DMS 273 treated with DMSO at 0.1 percent for 48 hours (cell line): Measurements from ENCODE around the gene NTHL1.

ENCODE experiments used
- DNase-seq: peaks from one replicate; lab custom pipeline; 2025; lab: John Stamatoyannopoulos, UW

Gene NTHL1

DNA sequence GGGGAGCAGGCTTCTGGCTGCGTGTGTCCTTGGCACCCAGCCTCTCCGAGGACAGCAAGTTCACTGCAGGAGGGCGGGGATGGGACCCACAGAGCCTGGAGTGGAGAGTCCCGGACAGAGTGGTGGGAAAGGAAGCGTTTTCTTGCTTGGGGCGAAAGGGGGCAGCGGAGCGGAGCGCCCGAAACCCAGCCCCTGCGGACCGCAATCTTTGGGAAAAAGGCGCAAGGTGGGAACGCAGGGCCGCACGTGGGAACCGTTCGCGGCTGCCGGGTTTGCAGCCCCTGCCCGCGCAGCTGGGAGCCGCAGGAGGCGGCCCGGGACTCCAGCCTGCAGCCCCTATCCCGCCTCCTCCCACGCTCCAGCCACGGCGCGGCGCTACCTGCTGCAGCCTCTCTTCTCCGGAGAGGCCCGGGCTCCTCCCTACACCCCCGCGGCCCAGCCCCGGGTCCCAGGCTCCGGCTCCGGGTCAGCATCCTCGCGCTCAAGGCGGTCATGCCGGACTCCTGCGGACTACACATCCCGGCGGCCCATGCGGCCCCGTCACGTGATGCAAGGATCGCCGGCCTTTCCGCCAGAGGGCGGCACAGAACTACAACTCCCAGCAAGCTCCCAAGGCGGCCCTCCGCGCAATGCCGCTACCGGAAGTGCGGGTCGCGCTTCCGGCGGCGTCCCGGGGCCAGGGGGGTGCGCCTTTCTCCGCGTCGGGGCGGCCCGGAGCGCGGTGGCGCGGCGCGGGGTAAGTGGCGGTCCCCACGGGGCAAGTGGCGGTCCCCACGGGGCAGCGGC lies at the start of gene NTHL1, which contains the start of gene TSC2:
Gene NTHL1 (minus strand): TSS at position 505 of the 786 bp plus-strand sequence. CDS start 11 bp downstream, at position 494.
Gene TSC2 (plus strand): TSS at position 656 of the 786 bp plus-strand sequence. CDS start 631 bp downstream, outside the sequence.
- DNase-seq = peak; percentile 90

GRCh38 chr16:2096853-2097595 lies 49.4 kb upstream of the NTHL1 start:
- no peak for DNase-seq

GRCh38 chr16:2095918-2096582 lies 48.4 kb upstream of the NTHL1 start:
- no peak for DNase-seq

DNA sequence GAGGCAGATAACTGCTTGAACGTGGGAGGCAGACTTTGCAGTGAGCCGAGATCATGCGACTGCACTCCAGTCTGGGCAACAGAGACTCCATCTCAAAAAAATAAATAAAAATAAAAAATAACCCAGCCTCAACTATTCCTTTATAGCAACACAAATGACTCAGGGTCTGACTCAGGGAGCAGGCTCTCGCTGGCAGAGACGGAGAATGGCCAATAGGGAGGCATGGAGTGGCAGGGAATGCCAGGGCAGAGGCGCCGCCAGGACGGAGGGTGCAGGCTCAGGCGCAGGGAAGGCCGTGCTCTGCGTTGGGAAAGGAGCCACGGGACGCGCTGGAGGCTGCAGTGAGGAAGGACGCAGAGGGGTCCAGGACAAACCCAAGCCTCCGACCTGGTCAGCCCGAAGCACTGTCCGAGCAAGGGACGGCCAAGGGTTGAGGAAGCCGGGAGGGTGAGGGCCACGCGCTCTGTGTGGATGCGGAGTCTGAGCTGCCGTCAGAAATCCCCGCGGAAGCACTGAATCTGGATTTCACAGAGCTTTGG lies 47.8 kb upstream of the NTHL1 start:
- no peak for DNase-seq

DNA sequence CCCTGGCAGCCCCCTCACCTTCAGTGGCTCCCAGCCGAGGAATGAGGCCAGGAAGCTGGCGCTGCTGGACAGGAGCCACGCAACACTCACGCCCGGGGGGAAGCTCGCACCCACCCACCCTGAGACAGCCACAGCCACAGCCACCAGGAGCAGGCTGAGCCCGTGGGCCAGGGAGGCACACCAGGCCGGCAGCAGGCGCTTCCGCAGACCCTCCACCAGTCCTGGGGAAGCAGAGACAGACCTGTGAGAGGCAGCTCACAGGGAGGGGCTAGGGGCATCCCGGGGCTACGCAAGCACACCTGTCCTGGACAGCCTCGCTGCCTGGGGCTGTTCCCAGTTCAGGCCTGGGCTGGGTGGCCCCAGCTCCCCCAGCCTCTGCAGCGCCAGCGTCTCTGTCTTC lies 46.2 kb upstream of the NTHL1 start:
- no peak for DNase-seq

- no peak for DNase-seq
These were observed 45.2 kb upstream of the NTHL1 start for GRCh38 chr16:2092866-2093265.

- DNase-seq = no peak
These were observed 44.6 kb upstream of the NTHL1 start for GRCh38 chr16:2092256-2092620.

DNA sequence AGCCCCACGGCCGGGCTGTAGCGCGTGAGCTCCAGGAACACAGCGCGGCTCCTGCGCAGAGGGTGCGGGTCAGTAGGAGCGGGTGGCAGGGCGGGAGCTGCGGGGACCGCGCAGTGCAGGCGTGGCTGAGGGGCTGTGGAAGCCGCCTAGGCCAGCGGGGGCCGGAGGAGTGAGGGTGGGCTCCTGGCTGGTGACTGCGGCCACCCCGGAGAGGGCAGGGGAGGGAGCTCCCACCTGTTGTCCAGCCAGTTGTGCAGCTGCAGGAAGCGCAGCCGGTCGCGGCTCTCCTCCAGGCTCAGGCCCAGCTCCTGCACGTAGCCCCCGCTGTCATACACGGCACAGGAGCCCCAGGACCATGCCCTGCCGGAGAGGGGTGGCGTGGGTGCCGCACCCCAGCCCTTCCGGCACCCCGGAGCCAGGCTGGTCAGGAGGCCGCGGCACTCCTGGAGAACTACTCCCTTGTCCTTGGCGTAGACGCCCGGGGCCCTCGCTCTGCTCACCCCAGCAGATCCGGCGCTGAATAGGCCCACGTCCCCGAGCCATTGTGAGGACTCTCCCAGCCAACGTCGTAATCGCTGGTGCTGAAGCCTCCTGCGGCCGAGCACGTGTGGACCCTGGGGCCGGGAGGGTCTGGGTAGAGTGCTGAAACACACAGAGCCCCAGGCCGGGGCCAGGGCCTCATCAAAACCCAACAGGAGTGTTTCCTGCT lies 44.1 kb upstream of the NTHL1 start:
- no peak for DNase-seq

DNA sequence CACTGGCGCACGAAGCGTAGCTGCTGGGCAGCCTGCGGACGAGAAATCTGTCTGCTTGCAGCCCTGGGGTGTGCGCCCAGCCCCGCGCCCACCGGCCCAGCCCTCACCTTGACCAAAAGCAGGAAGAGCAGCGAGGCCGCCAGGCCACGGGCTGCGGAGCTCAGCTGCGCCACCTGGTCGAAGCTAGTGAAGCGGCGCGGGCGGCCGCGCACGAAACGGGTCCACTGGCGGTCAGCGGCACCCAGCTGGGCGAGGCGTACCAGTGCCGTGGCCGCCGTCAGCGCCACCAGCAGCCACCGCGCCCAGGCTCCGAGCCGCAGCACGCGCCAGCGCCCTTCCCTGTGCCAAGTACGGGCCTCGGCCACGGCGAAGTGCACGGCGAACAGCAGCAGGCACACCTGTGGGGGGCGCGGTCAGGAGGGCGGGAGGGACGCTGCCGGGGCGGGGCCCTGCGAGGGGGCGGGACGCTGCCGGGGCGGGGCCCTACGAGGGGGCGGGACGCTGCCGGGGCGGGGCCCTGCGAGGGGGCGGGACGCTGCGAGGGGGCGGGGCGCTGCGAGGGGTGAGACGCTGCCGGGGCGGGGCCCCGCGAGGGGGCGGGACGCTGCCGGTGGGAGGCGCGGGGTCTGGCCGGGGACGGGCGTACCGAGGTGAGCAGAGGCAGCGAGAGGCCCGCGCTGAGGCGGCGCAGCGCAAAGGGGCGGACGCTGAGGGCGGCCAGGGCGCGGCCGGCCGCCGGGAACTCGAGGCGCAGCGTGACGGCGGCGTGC lies 43.3 kb upstream of the NTHL1 start:
- DNase-seq = no peak

DNA sequence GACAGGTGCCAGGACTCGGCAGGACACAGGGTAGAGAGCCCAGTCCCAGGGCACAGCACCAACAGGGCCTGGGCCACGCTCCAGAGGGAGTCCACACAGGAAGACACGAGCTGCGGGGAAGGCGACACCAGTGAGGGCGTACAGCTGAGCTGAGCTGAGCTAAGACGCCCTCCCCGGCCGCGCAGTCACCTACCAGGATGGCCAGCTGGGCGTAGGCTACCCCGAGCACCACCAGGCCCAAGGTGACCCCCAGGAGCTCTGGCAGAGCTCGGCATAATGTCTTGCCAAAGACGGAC lies 42.8 kb upstream of the NTHL1 start:
- DNase-seq = no peak

DNA sequence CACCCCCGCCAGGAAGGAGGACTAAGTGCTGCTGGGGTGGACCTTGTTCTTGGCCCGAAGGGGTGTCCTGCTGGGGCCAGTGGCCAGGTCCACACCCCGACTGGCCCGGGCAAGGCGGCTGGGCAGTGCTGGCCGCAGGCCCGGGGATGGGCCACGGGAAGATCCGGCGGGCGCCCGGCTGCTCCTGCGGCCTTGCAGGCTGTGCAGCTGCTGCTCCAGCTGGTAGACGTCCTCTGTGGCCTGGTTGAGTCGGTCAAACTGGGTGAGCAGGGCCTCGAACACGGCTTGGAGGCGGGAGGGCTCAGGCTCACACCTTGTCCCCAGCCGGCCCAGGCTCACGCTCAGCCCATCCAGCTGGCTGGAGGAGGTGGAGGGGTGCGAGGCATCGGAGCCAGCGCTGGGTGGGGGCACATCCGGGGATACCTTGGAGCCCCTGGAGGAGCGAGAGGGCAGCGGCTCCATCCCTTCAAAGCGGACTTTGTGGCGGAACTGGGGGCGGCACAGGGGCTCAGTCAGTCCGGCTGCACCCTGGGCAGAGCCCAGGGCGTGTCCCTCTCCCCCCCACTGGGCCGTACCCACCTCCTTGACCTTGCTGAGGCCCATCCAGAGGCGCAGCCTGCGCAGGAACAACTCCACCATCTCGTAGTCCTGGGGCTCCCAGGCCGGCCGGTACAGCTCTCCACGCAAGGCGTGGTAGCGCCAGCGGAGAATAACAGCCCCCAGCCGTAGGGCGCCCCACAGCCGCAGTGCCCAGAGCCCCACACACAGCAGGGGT lies 42.3 kb upstream of the NTHL1 start:
- no peak for DNase-seq

DNA sequence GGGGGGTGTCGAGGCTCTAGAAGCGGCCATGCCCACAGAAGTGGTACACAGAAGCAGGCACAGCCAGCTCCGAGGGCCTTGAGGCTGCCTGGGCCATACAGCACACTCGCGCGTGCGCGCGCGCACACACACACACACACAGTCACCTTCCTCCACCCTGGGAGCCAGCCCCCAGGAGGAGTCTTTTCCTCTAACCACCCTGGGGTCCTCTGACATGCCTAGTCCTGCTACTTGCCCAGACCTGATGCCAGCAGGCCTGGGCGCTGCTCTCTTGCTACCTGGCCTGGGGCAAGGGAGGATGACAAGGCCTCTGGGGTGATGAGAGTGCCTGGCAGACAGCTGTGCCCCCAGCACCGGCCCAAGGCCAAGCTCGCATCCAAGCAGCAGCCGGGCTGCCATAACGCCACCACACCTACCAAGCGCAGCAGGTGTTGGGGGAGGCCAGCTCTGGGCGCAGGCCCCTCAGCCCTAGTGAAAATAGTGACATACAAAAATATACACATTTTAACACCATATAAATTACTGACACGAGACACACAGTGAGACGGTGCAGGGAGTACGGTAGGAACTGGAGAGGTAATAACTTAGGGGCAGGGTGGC lies 41.2 kb upstream of the NTHL1 start:
- DNase-seq = no peak

DNA sequence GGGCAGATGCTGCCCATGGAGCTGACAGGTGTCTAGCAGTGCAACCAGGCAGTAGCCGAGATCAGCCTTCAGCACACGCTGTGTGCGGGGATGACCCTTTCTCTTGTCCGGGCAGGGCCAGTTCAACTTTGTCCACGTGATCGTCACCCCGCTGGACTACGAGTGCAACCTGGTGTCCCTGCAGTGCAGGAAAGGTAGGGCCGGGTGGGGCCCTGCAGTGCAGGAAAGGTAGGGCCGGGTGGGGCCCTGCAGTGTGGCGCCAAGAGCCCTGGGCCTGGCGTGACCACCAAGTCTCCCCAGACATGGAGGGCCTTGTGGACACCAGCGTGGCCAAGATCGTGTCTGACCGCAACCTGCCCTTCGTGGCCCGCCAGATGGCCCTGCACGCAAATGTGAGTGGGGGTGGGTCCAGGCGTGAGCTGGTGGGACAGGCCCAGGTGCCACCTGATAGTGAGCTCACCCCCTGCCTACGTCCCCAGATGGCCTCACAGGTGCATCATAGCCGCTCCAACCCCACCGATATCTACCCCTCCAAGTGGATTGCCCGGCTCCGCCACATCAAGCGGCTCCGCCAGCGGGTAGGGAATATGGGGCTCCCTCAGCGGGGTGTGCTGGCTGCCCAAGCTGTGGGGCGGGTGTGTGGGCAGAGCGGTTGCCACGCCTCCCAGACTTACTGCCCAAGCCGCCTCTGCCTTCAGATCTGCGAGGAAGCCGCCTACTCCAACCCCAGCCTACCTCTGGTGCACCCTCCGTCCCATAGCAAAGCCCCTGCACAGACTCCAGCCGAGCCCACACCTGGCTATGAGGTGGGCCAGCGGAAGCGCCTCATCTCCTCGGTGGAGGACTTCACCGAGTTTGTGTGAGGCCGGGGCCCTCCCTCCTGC lies 40.4 kb upstream of the NTHL1 start:
- DNase-seq = no peak

- DNase-seq = no peak
These were observed 39.4 kb upstream of the NTHL1 start for GRCh38 chr16:2086812-2087747.

DNA sequence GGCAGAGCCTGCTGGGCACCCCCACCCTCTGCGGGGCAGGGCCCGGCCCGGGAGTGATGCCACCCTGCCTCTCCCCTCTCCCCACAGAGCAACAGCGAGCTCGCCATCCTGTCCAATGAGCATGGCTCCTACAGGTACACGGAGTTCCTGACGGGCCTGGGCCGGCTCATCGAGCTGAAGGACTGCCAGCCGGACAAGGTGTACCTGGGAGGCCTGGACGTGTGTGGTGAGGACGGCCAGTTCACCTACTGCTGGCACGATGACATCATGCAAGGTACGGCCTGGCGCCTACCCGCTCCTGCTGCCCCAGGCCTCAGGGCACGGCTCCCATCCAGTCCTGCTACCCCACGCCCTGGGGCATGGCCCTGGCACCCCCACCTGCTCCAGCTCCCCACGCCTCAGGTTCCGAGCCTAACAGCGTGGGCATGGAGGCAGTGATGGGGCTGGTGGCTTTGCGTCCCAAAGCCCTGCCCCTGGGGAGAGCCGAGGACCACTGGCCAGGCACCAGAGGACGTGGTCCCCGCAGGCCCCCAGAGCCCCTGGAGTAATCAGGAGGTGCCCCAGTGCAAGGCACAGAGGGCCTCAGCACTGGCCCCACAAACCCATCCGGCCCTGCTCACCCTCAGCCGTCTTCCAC lies 38.6 kb upstream of the NTHL1 start:
- no peak for DNase-seq

DNA sequence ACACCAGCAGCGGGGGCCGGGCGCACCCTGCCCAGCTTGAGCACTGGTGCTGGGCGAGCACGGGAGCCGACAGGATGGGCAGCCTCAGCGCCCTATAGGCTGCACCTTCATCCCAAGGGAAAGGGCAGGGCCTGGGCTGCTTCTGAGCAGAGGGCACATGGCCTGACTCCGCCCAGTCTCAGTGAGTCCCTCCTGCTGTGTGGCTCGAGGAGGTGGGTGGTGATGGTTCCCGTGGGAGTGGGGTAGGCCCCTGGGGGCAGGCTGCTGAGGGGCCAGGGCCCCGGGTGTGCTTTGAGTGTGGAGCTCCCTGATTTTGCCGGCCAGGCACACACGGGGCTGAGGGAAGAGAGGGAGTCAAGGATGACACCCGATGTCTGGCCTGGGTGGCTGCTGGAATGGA lies 38.0 kb upstream of the NTHL1 start:
- no peak for DNase-seq

- DNase-seq = no peak
These were observed 37.4 kb upstream of the NTHL1 start for GRCh38 chr16:2084895-2085625.
